ENCODE results near the gene TCL1B. TPM values are rescaled to one million over a fixed set of nuclear protein-coding genes. Genes with fewer than 3 reads are reported as not detected.

The TCL1B gene
- polyA plus RNA-seq, 2 of the 4 experiments (the other 2 are of a cell fraction) = not detected

GRCh38 chr14:95660651-95661515 is 25.3 kb upstream of the TCL1B start:
- H3K4me3 ChIP-seq = no peak overlapping the region
- FAIRE-seq (no peak), ATAC-seq (peak in 1 of 2 experiments; percentile 22; a peak in 1 of 6 replicates), DNase-seq (ENCODE audit: low read depth in 1 of 2, low spot score in 1 of 2) (no peak)
- H3K9me3 ChIP-seq = no peaks in the 10 kb centered on the region
- ChIA-PET POLR2A (no interaction called here), CTCF (interaction anchor here (0.6 kb wide), 1 partner anchor 19 kb away, joined by 3 read pairs; no protein-coding TSS in a partner anchor)
- no peaks in the 10 kb centered on the region for H3K4me1 ChIP-seq
- TF ChIP-seq RARB (CRISPR knock-in tag; IDR thresholded peaks at IDR 0.05) (no peak), ZFP36 (IDR thresholded peaks at IDR 0.05; ENCODE audit: borderline replicate concordance, partially characterized antibody) (no peak), BHLHE40 (IDR thresholded peaks at IDR 0.05; ENCODE audit: low read depth, low read length) (no peak), KDM5A (IDR thresholded peaks at IDR 0.05) (no peak), POLR2A (IDR thresholded peaks at IDR 0.05; ENCODE audit: low read length) (no peak), EHF (CRISPR knock-in tag; IDR thresholded peaks at IDR 0.05) (no peak), NR3C1 (IDR thresholded peaks at IDR 0.05) (no peak), ZC3H11A (IDR thresholded peaks at IDR 0.05) (no peak), ATOH8 (CRISPR knock-in tag; IDR thresholded peaks at IDR 0.05; ENCODE audit: low read depth) (no peak)
- TF ChIP-seq, protein P1, sequence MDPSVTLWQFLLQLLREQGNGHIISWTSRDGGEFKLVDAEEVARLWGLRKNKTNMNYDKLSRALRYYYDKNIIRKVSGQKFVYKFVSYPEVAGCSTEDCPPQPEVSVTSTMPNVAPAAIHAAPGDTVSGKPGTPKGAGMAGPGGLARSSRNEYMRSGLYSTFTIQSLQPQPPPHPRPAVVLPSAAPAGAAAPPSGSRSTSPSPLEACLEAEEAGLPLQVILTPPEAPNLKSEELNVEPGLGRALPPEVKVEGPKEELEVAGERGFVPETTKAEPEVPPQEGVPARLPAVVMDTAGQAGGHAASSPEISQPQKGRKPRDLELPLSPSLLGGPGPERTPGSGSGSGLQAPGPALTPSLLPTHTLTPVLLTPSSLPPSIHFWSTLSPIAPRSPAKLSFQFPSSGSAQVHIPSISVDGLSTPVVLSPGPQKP (IDR thresholded peaks at IDR 0.05; ENCODE audit: low read depth, low read length) = no peak
- TF ChIP-seq, protein P2, sequence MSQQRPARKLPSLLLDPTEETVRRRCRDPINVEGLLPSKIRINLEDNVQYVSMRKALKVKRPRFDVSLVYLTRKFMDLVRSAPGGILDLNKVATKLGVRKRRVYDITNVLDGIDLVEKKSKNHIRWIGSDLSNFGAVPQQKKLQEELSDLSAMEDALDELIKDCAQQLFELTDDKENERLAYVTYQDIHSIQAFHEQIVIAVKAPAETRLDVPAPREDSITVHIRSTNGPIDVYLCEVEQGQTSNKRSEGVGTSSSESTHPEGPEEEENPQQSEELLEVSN (IDR thresholded peaks at IDR 0.05; ENCODE audit: borderline replicate concordance, low read depth) = no peak
- H3K27ac ChIP-seq = no peak overlapping the region
- H3K4me2 ChIP-seq = no peak overlapping the region
- 38% methylated on average over 13 of the region's 13 CpGs for WGBS (ENCODE audit: missing lambda C conversion rate)

DNA sequence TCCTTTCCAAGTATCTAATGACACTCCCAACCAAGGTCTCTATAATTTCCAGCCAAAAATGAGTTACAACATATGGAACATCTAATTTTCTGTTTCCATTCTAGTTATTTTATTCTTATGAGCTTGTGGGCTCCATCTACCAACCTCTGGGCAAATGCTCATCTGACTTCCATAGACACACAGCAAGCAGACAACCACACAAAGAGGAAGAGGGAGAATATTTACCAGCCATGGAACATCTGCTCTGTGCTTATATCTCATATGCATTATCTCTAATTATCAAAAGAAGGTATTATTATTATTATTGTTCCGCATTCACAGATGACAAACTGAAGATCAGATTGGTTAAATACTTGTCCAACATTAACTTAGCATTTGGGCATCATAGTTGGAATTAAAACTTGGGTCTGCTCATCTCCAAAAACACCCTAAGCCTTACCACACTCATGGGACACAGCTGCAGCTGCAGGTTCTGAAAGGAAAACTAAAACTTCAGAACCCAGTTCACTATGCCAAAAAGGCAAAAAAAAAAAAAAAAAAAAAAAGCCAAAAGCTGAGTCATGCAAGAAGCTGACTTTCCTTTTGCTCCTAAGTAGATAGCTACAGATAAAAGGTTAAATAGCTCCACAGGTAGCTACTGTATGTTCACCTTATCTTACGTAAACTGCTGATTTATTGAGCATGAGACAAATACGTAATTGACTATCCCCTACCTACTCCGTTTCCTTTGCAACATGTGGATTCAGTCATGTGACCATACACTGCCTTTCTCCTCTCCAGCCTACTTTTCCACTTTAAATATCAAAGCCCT is 23.6 kb upstream of the TCL1B start:
- ChIA-PET POLR2A (no interaction called here), CTCF (interaction anchor here (0.6 kb wide), 1 partner anchor 237 kb away, joined by 3 read pairs; no protein-coding TSS in a partner anchor)
- FAIRE-seq = no peak
- DNase-seq (ENCODE audit: low read depth in 1 of 2, low spot score in 1 of 2) = no peak
- TF ChIP-seq RCOR1 (IDR thresholded peaks at IDR 0.05; ENCODE audit: low read depth, low read length) = no peak
- TF ChIP-seq RAD21 (conservative IDR thresholded peaks at IDR 0.05 in 1 of 2, IDR thresholded peaks at IDR 0.05 in 1 of 2) = no peak
- TF ChIP-seq HEYL (CRISPR knock-in tag; IDR thresholded peaks at IDR 0.05) = no peak
- no peak for TF ChIP-seq PHF8 (IDR thresholded peaks at IDR 0.05; ENCODE audit: borderline replicate concordance, low read depth)
- no peak for TF ChIP-seq RNF2 (IDR thresholded peaks at IDR 0.05; ENCODE audit: borderline replicate concordance, low read depth)
- TF ChIP-seq, protein P3, sequence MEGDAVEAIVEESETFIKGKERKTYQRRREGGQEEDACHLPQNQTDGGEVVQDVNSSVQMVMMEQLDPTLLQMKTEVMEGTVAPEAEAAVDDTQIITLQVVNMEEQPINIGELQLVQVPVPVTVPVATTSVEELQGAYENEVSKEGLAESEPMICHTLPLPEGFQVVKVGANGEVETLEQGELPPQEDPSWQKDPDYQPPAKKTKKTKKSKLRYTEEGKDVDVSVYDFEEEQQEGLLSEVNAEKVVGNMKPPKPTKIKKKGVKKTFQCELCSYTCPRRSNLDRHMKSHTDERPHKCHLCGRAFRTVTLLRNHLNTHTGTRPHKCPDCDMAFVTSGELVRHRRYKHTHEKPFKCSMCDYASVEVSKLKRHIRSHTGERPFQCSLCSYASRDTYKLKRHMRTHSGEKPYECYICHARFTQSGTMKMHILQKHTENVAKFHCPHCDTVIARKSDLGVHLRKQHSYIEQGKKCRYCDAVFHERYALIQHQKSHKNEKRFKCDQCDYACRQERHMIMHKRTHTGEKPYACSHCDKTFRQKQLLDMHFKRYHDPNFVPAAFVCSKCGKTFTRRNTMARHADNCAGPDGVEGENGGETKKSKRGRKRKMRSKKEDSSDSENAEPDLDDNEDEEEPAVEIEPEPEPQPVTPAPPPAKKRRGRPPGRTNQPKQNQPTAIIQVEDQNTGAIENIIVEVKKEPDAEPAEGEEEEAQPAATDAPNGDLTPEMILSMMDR (IDR thresholded peaks at IDR 0.05) = no peak
- no peak for TF ChIP-seq FOSL2 (IDR thresholded peaks at IDR 0.05)
- TF ChIP-seq FOSL2 (CRISPR knock-in tag; IDR thresholded peaks at IDR 0.05) = no peak
- Histone ChIP-seq H3K4me3 (no peak overlapping the region), H3K4me2 (no peak overlapping the region), H3K27ac (no peak overlapping the region), H3K9me3 (no peaks in the 10 kb centered on the region), H3K4me1 (no peaks in the 10 kb centered on the region)
- no peak for ATAC-seq
- 74% methylated on average over 4 of the region's 4 CpGs for WGBS (ENCODE audit: missing lambda C conversion rate)
